ENCODE measurements around the gene CCDC90B.
"Not testable (repeated sequence)": the region's sequence is repeated elsewhere in the genome, so short reads cannot be mapped to it uniquely, and the experiment has no call there.

CCDC90B gene

GRCh38 chr11:83285151-83285770, 906 bp downstream of the CCDC90B start:
- DNase-seq, result no peak

GRCh38 chr11:83284501-83285150, 1.5 kb downstream of the CCDC90B start:
- peak; percentile 71 for DNase-seq

- DNase-seq, result no peak
Measured at GRCh38 chr11:83282084-83282716, 4.0 kb downstream of the CCDC90B start.

DNA sequence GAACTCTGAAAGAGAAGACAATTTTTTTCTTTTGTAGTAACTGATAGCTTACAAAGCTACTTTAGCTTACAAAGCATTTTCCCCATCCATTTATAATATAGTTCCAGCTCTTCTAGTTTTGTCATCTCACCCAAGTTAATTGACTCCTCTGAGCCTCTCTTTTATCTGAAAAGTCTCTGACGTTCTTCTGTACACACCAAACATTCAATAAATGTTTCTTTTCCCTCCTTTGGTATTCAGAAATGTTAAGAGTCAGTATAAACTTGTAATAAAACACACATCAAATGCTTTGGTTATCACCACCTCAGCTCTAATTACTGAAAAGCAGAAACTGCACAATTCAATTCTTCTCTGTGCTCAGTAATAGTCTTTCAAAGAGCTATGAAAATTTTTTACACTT, 5.9 kb downstream of the CCDC90B start:
- DNase-seq, result no peak

DNA sequence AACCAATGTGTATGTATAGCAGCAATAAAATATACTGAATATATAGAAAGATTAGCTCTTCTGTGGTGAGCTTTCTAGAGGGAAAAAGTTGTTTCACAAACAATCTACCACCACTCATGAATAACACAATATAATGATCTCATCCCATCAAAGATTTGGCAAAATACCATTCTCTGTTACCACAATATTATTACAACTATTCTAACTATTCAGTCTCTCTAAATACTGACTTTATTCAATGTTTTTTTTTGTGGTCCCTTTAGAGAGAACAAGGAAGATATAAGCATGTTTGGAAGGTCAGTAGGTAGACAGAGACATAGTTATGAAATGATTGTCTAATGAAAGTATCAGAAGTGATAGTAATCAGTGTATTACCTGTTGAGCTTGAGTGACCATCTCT, 7.8 kb downstream of the CCDC90B start:
- no peak for DNase-seq

DNA sequence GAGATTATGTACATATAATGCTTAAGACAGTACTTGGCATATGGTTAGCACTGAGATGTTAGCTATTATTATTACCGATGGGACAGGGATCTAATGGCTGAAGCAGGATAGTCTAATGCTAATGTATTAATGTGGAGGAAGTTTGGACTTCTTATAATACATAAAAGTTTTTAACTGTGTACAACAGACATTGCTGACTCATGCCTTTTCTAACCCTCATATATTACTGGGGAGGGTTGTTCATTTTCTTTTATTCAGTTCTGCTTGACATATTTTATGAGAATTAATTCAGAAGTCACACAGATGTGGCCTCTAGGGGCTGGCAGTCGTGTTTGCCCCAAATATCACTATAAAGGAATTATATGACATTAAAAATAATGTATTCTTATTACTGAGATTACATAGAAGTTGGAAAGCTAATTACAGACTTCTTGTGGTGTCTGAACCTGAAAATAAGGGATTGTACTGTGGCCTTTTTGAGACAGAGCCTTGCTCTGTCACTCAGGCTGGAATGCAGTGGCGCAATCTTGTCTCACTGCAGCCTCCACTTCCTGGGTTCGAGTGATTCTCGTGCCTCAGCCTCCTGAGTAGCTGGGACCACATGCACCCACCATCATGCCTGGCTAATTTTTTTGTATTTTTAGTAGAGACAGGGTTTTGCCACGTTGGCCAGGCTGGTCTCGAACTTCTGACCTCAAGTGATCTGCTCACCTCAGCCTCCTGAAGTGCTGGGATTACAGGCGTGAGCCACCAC, 10.1 kb downstream of the CCDC90B start:
- no peak for DNase-seq

GRCh38 chr11:83272627-83273026, 13.5 kb downstream of the CCDC90B start:
- peak; percentile 56 for DNase-seq

DNA sequence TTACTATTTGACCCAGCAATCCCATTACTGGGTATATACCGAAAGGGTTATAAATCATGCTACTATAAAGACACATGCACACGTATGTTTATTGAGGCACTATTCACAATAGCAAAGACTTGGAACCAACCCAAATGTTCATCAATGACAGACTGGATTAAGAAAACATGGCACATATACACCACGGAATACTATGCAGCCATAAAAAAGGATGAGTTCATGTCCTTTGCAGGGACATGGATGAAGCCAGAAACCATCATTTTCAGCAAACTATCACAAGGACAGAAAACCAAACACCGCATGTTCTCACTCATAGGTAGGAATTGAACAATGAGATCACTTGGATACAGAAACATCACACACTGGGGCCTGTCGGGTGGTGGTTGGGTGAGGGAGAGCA, 14.4 kb downstream of the CCDC90B start:
- not testable (repeated sequence) for DNase-seq

DNA sequence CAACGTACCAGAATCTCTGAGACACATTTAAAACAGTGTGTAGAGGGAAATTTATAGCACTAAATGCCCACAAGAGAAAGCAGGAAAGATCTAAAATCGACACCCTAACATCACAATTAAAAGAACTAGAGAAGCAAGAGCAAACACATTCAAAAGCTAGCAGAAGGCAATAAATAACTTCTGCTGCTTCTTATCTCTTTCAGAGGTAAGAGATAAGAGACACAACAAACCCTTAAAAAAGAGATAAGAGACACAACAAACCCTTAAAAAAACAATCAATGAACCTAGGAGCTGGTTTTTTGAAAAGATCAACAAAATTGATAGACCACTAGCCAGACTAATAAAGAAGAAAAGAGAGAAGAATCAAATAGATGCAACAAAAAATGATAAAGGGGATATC, 17.1 kb downstream of the CCDC90B start:
- DNase-seq, result not testable (repeated sequence)

- no peak for DNase-seq
Measured at GRCh38 chr11:83265331-83265730, 20.8 kb downstream of the CCDC90B start.

- DNase-seq, result no peak
Measured at GRCh38 chr11:83259559-83259958, 26.6 kb downstream of the CCDC90B start.

GRCh38 chr11:83257761-83258168, 28.4 kb downstream of the CCDC90B start:
- DNase-seq, result no peak

GRCh38 chr11:83256602-83257340, 29.4 kb downstream of the CCDC90B start:
- DNase-seq, result no peak

DNA sequence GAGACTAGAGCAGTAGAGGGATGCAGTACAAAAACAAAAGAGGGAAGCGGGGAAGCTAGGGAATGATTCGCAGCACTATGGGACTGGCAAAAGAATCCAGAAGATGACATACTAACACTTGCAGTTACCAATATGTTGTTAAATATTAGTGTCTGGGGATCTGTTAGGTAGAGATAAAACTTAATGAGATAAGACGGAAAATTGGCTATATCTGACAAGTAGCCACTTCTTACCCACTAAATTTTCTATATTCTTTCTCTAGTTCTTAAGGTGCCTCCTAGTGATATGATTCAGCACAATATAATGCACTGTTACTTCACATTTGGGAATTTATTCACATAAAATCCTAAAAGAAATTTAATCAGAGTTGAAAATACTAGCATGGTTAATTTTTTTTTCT, 30.8 kb downstream of the CCDC90B start:
- DNase-seq, result no peak

GRCh38 chr11:83252941-83253340, 33.2 kb downstream of the CCDC90B start:
- DNase-seq, result no peak

DNA sequence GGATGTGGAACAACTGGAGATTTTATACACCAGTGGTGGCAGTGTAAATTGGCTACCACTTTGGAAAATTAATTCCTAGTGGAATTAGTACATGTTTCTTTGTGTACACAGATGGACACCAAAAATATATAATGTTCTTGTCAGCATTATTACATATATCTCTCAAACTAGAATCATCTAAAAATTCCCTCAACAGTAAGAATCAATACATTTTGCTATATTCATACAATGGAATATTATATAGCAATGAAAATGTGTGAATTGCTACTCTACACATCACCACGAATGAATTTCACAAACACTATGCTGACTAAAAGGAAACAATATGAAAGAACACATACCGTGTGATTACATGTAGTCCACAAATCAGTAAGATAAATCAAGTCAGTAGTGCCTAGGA, 33.9 kb downstream of the CCDC90B start:
- DNase-seq, result no peak

DNA sequence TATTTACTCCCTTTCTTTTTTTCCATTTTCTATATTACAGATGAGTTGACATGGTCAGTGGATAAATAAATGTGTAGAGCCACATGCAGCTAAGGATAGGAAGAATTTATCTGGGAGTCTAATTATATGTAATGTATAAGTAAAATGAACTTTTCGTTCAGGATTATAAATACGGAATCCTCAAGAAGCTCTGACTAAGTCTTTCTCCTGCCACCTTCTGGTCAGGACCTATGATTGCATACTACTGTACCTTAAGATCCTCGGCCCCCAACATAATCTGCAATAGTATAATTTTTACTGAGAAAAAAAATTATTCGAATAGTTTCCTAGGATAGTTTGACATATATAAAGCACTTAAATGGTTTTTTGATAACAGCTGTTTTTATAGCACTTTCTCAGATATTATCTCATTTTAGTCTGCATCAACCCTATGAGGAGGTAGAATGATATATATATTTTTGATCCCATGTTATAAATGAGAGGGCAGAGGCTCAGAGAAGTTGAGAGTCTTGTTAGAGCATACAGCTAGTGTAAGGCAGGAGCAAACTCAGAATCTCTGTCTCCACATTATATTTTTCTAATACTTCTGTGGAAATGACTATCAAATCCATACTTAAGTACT, 36.1 kb downstream of the CCDC90B start:
- peak; percentile 88 for DNase-seq

GRCh38 chr11:83249445-83249844, 36.7 kb downstream of the CCDC90B start:
- no peak for DNase-seq

GRCh38 chr11:83241291-83241946, 44.7 kb downstream of the CCDC90B start:
- peak; percentile 93 for DNase-seq

DNA sequence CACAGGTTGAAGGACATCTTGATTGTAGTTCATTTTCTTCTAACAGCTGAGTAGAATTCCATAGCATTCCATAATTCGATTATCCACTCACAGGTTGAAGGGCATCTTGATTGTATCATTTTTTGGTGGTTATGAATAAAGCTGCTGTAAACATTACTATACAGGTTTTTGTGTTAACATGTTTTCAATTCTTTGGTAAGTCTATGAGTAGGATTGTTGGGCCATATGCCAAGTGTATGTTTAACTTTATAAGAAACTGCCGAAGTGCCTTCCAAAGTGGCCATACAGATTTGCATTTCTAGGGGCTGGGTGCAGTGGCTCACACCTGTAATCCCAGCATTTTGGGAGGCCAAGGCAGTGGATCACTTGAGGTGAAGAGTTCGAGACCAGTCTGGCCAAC, 48.1 kb downstream of the CCDC90B start:
- DNase-seq, result no peak

DNA sequence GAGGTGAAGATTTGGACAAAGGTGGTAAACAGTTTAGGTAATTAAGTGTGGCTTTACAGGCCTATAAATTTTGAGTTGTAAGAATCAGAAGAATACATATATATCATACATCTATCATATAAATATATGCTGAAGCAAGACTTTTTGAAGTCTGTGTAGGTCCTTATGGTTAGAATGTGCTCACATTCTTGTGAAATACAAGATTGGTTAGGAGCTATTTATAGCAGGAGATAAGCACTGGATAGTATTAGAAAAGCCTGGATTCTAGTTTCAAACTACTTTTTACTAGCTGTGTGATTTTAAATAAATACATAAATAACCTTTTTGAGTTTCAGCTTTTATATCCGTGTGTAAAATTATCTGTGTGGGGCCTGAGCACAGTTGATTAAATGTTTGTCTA, 50.3 kb downstream of the CCDC90B start:
- peak; percentile 48 for DNase-seq

DNA sequence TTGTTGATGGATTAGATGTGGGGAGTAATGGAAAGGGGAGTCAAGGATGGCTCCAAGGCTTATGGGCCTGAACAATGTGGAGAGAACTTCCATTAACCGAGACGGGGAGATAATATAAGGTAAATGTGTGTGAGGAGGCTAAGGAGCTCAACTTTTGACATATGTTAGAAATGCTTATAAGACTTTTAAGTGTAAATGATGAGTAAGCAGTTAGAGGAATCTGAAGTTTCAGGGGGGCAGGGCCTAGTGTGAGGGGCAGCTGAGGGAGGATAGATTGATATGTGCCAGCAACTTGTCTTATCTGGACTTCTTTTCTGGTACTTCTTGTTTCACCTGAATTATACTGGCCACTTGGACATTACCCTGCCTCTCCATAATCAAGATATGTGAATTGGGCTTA, 62.7 kb downstream of the CCDC90B start:
- no peak for DNase-seq

Data from OCI-M1 (cell line).